HG02642 (cell line): Measurements from ENCODE around the gene MBIP.

Experiments
- ATAC-seq: cut with Tn5 transposase; IDR thresholded peaks from one replicate; pipeline ENCODE4 v1.9.1; 2021; ENCODE audit warnings: mild to moderate bottlenecking; ENCODE audit not compliant: unreplicated experiment, poor library complexity

The MBIP gene

GRCh38 chr14:36315159-36315853 lies 5.1 kb downstream of the MBIP start:
- peak; percentile 61 for ATAC-seq

- no peak for ATAC-seq
Measured at GRCh38 chr14:36313898-36314297, 6.5 kb downstream of the MBIP start.

GRCh38 chr14:36313206-36313605 lies 7.2 kb downstream of the MBIP start:
- no peak for ATAC-seq

- no peak for ATAC-seq
Measured at GRCh38 chr14:36306836-36307235, 13.6 kb downstream of the MBIP start.

- no peak for ATAC-seq
Measured at GRCh38 chr14:36304895-36305294, 15.5 kb downstream of the MBIP start.

- no peak for ATAC-seq
Measured at GRCh38 chr14:36303960-36304359, 16.5 kb downstream of the MBIP start.

GRCh38 chr14:36302823-36303222 lies 17.6 kb downstream of the MBIP start:
- ATAC-seq: no peak

- no peak for ATAC-seq
Measured at GRCh38 chr14:36301159-36301558, 19.3 kb downstream of the MBIP start.

GRCh38 chr14:36300337-36300736 lies 20.1 kb downstream of the MBIP start:
- ATAC-seq: no peak

GRCh38 chr14:36295642-36296627 lies 24.5 kb downstream of the MBIP start:
- no peak for ATAC-seq

GRCh38 chr14:36294543-36294942 lies 25.9 kb downstream of the MBIP start:
- no peak for ATAC-seq

GRCh38 chr14:36293824-36294223 lies 26.6 kb downstream of the MBIP start:
- ATAC-seq: no peak

- no peak for ATAC-seq
Measured at GRCh38 chr14:36289954-36290353, 30.5 kb downstream of the MBIP start.

GRCh38 chr14:36288496-36288895 lies 31.9 kb downstream of the MBIP start:
- ATAC-seq: no peak

GRCh38 chr14:36284971-36285595 lies 35.4 kb downstream of the MBIP start:
- ATAC-seq: no peak

GRCh38 chr14:36281309-36281708 lies 39.1 kb downstream of the MBIP start:
- no peak for ATAC-seq

- ATAC-seq: no peak
Measured at GRCh38 chr14:36279306-36280190, 40.9 kb downstream of the MBIP start.

- no peak for ATAC-seq
Measured at GRCh38 chr14:36275741-36276140, 44.7 kb downstream of the MBIP start.

- ATAC-seq: no peak
Measured at GRCh38 chr14:36271939-36272907, 48.2 kb downstream of the MBIP start.
